Midbrain (tissue), 1 donor: ENCODE measurements around the gene KSR2.
"Not testable (repeated sequence)": the region's sequence is repeated elsewhere in the genome, so short reads cannot be mapped to it uniquely, and the experiment has no call there.

ENCODE experiments used
- DNase-seq: peaks from one replicate; lab custom pipeline; 2025; lab: John Stamatoyannopoulos, UW

Gene KSR2

GRCh38 chr12:117761528-117762100 is 207.2 kb downstream of the KSR2 start:
- no peak for DNase-seq

GRCh38 chr12:117760990-117761389 is 207.8 kb downstream of the KSR2 start:
- no peak for DNase-seq

GRCh38 chr12:117750657-117751056 is 218.1 kb downstream of the KSR2 start:
- DNase-seq = no peak

- no peak for DNase-seq
Observed at GRCh38 chr12:117749431-117749830, 219.4 kb downstream of the KSR2 start.

DNA sequence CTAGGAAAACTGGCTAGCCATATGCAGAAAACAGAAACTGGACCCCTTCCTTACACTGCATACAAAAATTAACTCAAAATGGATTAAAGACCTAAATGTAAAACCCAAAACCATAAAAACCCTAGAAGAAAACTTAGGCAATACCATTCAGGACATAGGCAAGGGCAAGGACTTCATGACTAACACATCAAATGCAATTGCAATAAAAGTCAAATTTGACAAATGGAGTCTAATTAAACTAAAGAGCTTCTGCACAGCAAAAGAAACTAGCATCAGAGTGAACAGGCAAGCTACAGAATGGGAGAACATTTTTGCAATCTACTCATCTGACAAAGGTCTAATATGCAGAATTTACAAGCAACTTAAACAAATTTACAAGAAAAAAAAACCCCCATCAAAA is 222.4 kb downstream of the KSR2 start:
- DNase-seq = not testable (repeated sequence)

GRCh38 chr12:117744418-117744817 is 224.4 kb downstream of the KSR2 start:
- no peak for DNase-seq

- DNase-seq = no peak
Observed at GRCh38 chr12:117743761-117744160, 225.0 kb downstream of the KSR2 start.

DNA sequence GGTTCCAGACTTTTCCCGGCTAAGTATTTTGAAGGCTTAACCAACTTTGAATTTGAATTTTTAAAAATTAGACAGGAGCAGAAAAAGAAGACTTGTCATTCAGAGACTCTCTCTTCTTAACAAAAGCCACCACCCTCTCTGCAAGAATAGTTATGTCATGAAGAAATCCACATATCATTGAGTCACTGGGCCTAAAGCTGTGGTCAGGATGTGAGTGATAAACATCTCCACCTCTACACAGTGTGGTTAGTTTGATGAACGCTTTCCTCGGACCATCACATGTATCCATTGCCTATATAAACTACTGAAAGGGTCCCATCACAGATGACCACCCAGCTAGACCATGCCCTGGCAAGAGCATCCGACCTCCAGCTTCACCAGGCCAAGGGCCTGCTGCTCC is 226.1 kb downstream of the KSR2 start:
- DNase-seq = no peak

GRCh38 chr12:117738233-117738632 is 230.6 kb downstream of the KSR2 start:
- no peak for DNase-seq

DNA sequence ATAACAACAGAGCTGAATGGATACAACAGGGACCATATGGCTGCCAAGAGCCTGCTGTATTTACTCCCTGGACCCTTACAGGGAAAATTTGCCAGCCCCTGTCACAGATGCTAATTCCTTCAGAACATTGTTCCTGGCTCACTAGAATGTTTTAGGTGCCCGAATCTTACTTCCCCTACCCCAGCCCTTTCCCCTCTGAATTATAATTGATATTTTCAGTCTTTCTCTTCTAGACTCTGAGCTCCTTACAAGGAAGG is 235.3 kb downstream of the KSR2 start:
- no peak for DNase-seq

GRCh38 chr12:117732761-117733548 is 235.8 kb downstream of the KSR2 start:
- no peak for DNase-seq

- not testable (repeated sequence) for DNase-seq
Observed at GRCh38 chr12:117731131-117731530, 237.7 kb downstream of the KSR2 start.

- DNase-seq = no peak
Observed at GRCh38 chr12:117727301-117727700, 241.5 kb downstream of the KSR2 start.

DNA sequence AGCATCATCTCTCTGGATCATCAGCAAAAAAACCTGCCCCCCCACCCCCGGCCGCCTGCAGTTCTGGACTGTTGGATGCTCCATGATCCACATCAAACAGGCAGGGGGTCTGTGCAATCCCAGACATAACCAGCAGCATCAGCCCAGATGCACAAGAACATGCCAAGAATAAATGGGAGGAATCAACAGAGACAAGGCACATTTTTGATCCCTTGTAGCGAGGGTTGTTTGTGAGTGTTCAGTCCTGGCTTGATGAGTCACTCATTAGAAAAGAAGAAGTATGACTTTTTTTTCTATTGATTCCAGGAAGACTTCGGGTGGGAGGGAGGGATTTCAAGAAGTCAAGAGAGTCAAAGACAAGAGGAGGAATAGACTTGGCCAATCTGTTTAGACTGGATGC is 244.2 kb downstream of the KSR2 start:
- DNase-seq = no peak

GRCh38 chr12:117718559-117718958 is 250.2 kb downstream of the KSR2 start:
- no peak for DNase-seq

- DNase-seq = no peak
Observed at GRCh38 chr12:117718141-117718540, 250.6 kb downstream of the KSR2 start.

GRCh38 chr12:117714203-117714602 is 254.6 kb downstream of the KSR2 start:
- DNase-seq = no peak

- no peak for DNase-seq
Observed at GRCh38 chr12:117710121-117710520, 258.7 kb downstream of the KSR2 start.

GRCh38 chr12:117707861-117708260 is 260.9 kb downstream of the KSR2 start:
- DNase-seq = no peak

GRCh38 chr12:117703584-117703983 is 265.2 kb downstream of the KSR2 start:
- no peak for DNase-seq

DNA sequence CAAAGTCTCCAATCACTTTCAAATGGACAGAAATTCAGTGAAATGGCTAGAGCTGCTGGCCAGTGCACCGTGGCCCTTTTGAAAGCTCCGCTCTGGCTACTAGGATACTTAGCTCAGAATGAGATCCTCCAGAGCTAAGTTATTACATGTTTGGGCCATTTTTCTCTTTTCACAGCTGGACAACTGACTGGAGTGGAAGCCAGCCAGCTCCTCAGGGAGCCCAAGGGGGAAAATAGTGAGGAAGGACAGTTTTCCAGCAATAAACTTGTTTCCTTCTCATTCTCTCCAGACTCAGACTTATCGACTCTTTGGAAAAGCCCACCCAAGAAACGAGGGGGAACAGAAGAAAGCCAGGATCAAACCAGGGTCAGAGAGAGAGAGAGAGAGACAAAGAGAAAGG is 266.0 kb downstream of the KSR2 start:
- DNase-seq = no peak

GRCh38 chr12:117699575-117699974 is 269.2 kb downstream of the KSR2 start:
- DNase-seq = no peak

GRCh38 chr12:117699118-117699517 is 269.7 kb downstream of the KSR2 start:
- DNase-seq = no peak

DNA sequence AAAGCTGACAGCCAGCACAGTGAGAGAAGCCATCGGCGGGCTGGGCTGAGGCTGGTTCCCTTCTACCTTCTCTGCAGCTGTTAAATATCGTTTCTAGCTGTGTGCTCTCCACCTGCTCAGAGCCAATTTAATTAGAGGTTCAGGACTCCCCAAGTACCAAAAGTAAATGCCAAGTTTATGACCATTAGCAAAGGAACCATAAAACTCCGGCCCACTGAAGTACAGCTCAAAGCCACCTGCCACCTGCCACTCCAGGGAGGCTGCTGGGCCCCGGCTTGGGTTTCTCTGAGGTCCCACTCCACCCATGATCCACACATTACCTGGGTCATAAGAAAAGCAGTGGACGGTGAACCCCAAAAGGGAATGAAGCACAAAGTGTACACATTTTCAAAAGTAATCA is 272.8 kb downstream of the KSR2 start:
- no peak for DNase-seq
